BE2C (cell line): ENCODE results near the gene UBE2G2.
A peak's percentile ranks its signal among the peaks of the same experiment; 100 is the strongest.

Experiments
- DNase-seq: peaks from one replicate; pipeline ENCODE4 v3.0.0-alpha.2; 2020
- H3K27me3 ChIP-seq: fragments of 250-450 bp; sonication (Bioruptor Pico); 2 replicates; pipeline ENCODE4 v1.5.1; 2020; ENCODE audit warnings: mild to moderate bottlenecking
- H3K36me3 ChIP-seq: fragments of 250-450 bp; sonication (Bioruptor Pico); 2 replicates; pipeline ENCODE4 v1.5.1; 2020; ENCODE audit warnings: mild to moderate bottlenecking
- H3K4me1 ChIP-seq: fragments of 250-450 bp; sonication (Bioruptor Pico); 2 replicates; pipeline ENCODE4 v1.5.1; 2020
- H3K4me3 ChIP-seq: 2 replicates; pipeline ENCODE4 v1.5.1; 2011; ENCODE audit warnings: low read depth, low read length
- H3K9me3 ChIP-seq: fragments of 250-450 bp; sonication (Bioruptor Pico); 2 replicates; pipeline ENCODE4 v1.5.1; 2020
- TF ChIP-seq, protein P1 (sequence below): IDR thresholded peaks from 2 replicates; pipeline ENCODE4 v1.5.1; 2012; ENCODE audit warnings: mild to moderate bottlenecking, low read depth, low read length

Gene UBE2G2

DNA sequence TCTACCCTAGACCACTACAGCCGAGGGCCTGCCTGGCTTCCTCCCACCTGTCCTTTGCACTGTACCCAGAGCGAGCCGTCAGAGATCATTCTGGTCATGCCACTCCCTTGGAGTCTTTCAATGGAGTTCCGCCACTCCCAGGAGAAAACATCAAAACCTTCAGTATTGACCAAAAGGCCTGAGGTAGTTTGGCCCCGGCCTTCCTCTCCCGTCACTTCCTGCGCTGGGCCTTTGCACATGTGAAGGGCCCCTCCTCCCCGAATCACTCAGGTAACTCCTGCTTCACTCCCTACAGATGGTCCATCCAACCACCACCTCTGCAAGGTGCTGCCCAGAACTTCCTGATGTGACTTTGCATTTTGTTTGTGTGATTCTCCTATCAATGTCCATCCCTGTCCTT is 26.6 kb downstream of the UBE2G2 start:
- H3K36me3 ChIP-seq: peaks cover 73% of the 10 kb centered on the region
- H3K4me1 ChIP-seq: peaks cover 3% of the 10 kb centered on the region; the same call in 1 of the 2 replicates
- TF ChIP-seq, protein P1, sequence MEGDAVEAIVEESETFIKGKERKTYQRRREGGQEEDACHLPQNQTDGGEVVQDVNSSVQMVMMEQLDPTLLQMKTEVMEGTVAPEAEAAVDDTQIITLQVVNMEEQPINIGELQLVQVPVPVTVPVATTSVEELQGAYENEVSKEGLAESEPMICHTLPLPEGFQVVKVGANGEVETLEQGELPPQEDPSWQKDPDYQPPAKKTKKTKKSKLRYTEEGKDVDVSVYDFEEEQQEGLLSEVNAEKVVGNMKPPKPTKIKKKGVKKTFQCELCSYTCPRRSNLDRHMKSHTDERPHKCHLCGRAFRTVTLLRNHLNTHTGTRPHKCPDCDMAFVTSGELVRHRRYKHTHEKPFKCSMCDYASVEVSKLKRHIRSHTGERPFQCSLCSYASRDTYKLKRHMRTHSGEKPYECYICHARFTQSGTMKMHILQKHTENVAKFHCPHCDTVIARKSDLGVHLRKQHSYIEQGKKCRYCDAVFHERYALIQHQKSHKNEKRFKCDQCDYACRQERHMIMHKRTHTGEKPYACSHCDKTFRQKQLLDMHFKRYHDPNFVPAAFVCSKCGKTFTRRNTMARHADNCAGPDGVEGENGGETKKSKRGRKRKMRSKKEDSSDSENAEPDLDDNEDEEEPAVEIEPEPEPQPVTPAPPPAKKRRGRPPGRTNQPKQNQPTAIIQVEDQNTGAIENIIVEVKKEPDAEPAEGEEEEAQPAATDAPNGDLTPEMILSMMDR: no peak

DNA sequence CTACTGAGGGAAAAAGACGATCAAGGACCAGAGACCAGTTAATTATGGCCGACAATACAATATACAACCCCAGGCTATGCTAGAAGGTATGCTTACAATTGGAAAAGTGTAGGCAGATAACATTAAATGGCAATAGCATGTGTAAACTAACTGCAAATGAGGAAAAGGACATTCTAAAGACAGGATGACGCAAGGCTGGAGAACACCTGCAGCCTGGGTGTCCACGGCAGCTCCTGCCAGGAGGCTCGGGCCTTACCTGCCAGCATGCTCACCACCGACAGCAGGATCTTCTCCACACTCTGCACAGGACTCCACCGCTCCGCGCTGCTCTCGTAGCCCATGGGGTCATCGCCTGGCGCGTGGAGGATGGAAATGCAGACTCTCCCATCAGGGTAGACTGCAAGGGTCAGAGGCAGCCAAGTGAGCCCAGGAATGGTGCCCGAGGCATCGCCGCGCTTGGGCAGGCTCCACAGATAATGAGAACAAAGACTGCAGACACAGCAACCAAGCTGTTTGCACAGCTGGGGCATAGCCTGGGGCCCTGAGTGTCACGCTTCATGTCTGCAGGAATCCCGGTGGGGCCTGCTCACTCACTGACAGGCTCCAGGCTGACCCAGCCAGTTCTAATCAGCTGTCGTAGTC is 28.2 kb downstream of the UBE2G2 start:
- Histone ChIP-seq H3K4me1 (peaks cover 3% of the 10 kb centered on the region; the same call in 1 of the 2 replicates), H3K4me3 (no peak overlapping the region), H3K9me3 (no peaks in the 10 kb centered on the region), H3K27me3 (no peaks in the 10 kb centered on the region), H3K36me3 (peaks cover 65% of the 10 kb centered on the region)
- TF ChIP-seq, protein P1: no peak
- peak; percentile 89 for DNase-seq

More for the DNA sequence above, 26.6 kb downstream of the UBE2G2 start:
- H3K4me3 ChIP-seq: no peak overlapping the region
- DNase-seq: no peak
- H3K27me3 ChIP-seq: no peaks in the 10 kb centered on the region
- H3K9me3 ChIP-seq: no peaks in the 10 kb centered on the region

DNA sequence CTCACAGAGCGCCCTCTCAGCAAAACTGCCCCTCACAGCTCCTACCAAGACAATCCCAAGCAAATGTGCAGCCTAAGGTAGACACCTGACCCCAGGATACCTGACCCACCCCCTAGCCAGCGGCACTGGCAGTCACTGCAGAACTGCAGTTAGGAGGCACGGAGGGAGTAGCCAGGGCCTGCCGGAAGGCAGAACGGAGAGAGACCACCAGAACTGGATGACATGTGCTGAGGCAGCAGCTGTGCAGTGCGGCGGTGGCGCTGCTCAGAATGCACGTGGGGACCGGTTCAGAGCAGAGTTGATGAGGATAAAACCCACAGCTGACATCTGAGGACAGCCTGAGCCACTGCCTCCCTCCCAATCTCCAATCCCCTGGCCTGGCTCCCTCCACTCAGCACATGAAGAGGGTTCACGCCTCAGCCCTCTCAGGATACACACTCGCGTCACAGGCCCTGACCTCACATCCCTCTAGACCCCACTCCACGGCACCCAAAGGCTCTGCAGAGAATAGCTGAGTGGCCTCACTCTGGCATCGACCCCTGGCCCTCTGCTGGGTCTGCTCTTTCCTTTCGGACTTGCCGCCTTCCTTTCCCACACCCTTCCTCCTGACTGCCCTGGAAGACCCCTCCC is 29.6 kb downstream of the UBE2G2 start:
- no peak overlapping the region for H3K4me3 ChIP-seq
- no peaks in the 10 kb centered on the region for H3K27me3 ChIP-seq
- no peak for DNase-seq
- no peaks in the 10 kb centered on the region for H3K9me3 ChIP-seq
- peaks cover 55% of the 10 kb centered on the region for H3K36me3 ChIP-seq
- H3K4me1 ChIP-seq: peaks cover 3% of the 10 kb centered on the region; the same call in 1 of the 2 replicates
- TF ChIP-seq, protein P1: no peak

DNA sequence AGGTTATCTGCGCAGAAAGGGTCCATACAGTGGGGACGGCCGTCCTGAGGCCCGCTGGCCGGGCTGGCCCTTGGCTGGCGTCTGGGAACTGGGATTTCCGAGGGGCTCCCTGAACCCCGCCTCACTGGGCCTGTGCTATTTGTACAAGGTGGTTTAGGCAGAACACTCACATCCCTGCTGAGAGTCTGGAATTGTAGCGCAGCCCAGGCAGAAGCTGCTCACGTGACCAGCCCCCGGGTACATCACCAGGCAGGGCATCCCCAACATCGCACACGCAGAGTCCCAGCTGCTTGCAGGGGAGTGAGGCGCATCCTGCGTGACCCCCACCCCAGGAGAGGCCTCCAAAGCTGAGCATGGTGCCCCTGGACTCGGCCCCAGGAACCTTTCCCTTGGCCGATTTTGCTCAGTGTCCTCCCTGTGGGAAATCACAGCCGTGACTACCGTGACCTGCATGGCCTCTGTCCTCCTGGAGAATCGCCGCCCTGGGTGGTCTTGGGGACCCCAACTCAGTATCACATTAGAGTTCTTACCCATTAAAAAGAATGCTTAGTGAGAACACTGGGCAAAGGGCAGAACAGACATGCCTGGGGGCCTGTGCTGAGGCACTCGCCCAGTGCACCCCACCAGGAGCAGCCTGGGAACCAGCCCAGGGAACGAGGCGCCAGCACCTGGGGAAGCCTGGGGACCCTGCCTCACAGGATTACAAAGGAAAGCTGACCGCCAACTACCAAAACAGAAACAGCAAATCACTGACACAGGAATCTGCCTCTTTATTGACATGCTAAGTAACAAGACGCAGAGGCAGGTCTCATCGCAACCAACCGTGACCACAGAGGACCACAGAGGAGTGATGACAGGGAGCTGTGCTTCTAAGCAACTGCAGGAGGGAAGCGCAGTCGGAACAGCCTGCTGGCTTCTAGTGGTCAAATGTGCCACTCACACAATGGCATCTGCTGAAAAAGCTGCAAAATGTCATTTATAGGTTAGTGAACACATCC is 33.5 kb downstream of the UBE2G2 start:
- H3K4me1 ChIP-seq: no peaks in the 10 kb centered on the region

DNA sequence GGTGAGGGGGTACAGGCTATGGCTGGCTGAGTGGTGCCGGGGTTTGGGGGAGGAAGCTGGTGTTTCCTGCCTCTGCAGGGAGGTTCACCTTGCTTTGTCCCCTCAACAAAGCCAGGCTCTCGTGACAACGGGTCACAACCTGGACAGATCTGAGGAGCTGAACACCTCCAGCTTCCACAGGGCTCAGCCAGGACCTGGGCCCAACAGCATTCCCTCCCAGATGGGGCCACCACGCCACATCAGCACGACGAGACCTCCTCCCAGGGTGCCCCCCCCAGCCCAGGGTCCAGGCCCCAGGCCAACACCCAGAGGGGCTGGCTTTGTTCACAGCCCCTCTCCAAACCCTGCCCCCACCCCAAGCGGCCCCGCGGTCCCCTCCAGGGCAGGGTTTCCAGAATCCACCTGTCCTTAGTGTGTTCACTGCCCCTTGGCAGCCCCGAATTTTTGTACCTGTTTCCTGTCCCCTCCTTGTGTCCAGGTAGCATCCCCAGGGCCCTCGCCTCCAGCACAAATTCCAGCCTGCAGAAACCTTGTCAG is 34.7 kb downstream of the UBE2G2 start:
- no peaks in the 10 kb centered on the region for H3K9me3 ChIP-seq
- no peaks in the 10 kb centered on the region for H3K4me1 ChIP-seq
- no peaks in the 10 kb centered on the region for H3K27me3 ChIP-seq
- TF ChIP-seq, protein P1: no peak
- H3K4me3 ChIP-seq: no peak overlapping the region
- peaks cover 15% of the 10 kb centered on the region for H3K36me3 ChIP-seq
- DNase-seq: no peak

More for the DNA sequence above, 33.5 kb downstream of the UBE2G2 start:
- no peaks in the 10 kb centered on the region for H3K9me3 ChIP-seq
- TF ChIP-seq, protein P1: no peak
- no peak overlapping the region for H3K4me3 ChIP-seq
- DNase-seq: no peak
- H3K27me3 ChIP-seq: no peaks in the 10 kb centered on the region
- H3K36me3 ChIP-seq: peaks cover 27% of the 10 kb centered on the region
